GM23338 (cell line): ENCODE data around the gene HORMAD2. TPM values are rescaled to one million over a fixed set of nuclear protein-coding genes. Genes with fewer than 3 reads are reported as not detected.

Experiments used
- ATAC-seq: fragments of 200-7000 bp; cut with Tn5 transposase; 3 replicates; pipeline ENCODE4 v1.9.1; 2020
- DNase-seq: peaks from one replicate; pipeline ENCODE4 v3.0.0-alpha.2; 2015; ENCODE audit warnings: low spot score
- H2AFZ ChIP-seq: fragments of 200-600 bp; sonication (generic); 2 replicates; pipeline ENCODE4 v1.8.0; 2016; ENCODE audit warnings: antibody characterized with exemption, mild to moderate bottlenecking, moderate library complexity
- H3F3A ChIP-seq: fragments of 200-600 bp; sonication (generic); replicated peaks from 2 replicates; pipeline ENCODE4 v1.8.0; 2017; ENCODE audit warnings: antibody characterized with exemption, mixed run types, low read depth
- H3K27ac ChIP-seq: fragments of 200-600 bp; sonication (generic); 2 replicates; pipeline ENCODE4 v1.6.1; 2016; ENCODE audit warnings: low read depth
- H3K27me3 ChIP-seq: fragments of 200-600 bp; sonication (generic); 2 replicates; pipeline ENCODE4 v1.8.0; 2016; ENCODE audit warnings: mild to moderate bottlenecking, mixed run types, moderate library complexity; ENCODE audit not compliant: insufficient read depth
- H3K36me3 ChIP-seq: fragments of 200-600 bp; sonication (generic); 2 replicates; pipeline ENCODE4 v1.8.0; 2016; ENCODE audit warnings: mild to moderate bottlenecking; ENCODE audit not compliant: insufficient read depth
- H3K4me1 ChIP-seq: fragments of 200-600 bp; sonication (generic); 2 replicates; pipeline ENCODE4 v1.8.0; 2016; ENCODE audit warnings: mild to moderate bottlenecking, moderate library complexity; ENCODE audit not compliant: insufficient read depth
- H3K4me2 ChIP-seq: fragments of 200-600 bp; sonication (generic); 2 replicates; pipeline ENCODE4 v1.7.1; 2017; ENCODE audit warnings: mixed run types
- H3K4me3 ChIP-seq: fragments of 200-600 bp; sonication (generic); 2 replicates; pipeline ENCODE4 v1.6.1; 2016; ENCODE audit warnings: mixed run types
- H3K79me2 ChIP-seq: fragments of 200-600 bp; sonication (generic); replicated peaks from 2 replicates; pipeline ENCODE4 v1.8.0; 2017; ENCODE audit warnings: mild to moderate bottlenecking; ENCODE audit not compliant: insufficient read depth
- H3K9me2 ChIP-seq: fragments of 200-600 bp; sonication (generic); 2 replicates; pipeline ENCODE4 v1.8.0; 2017; ENCODE audit not compliant: insufficient read depth
- H4K20me1 ChIP-seq: fragments of 200-600 bp; sonication (generic); replicated peaks from 2 replicates; pipeline ENCODE4 v1.8.0; 2017; ENCODE audit warnings: mild to moderate bottlenecking; ENCODE audit not compliant: insufficient read depth
- H3K27ac Mint-ChIP-seq: 2 replicates; pipeline ENCODE4 v1.8.0; 2020; ENCODE audit warnings: inconsistent platforms, mild to moderate bottlenecking, moderate library complexity, mixed read lengths
- H3K27me3 Mint-ChIP-seq: 3 replicates; pipeline ENCODE4 v1.8.0; 2022; ENCODE audit warnings: low read depth, mild to moderate bottlenecking, moderate library complexity, mixed read lengths, inconsistent platforms; ENCODE audit not compliant: insufficient read depth, poor library complexity
- H3K36me3 Mint-ChIP-seq: 3 replicates; pipeline ENCODE4 v1.8.0; 2021; ENCODE audit warnings: low read depth, mild to moderate bottlenecking, inconsistent platforms, moderate library complexity, mixed read lengths
- H3K4me1 Mint-ChIP-seq: 3 replicates; pipeline ENCODE4 v1.8.0; 2020; ENCODE audit warnings: mild to moderate bottlenecking, inconsistent platforms, mixed read lengths
- H3K4me3 Mint-ChIP-seq: 3 replicates; pipeline ENCODE4 v1.8.0; 2021; ENCODE audit warnings: moderate library complexity, mild to moderate bottlenecking, inconsistent platforms, mixed read lengths
- H3K9me3 Mint-ChIP-seq: 3 replicates; pipeline ENCODE4 v1.8.0; 2020; ENCODE audit warnings: moderate library complexity, mild to moderate bottlenecking, inconsistent platforms, mixed read lengths
- CREB1 ChIP-seq: fragments of 250-450 bp; sonication (Bioruptor Pico); IDR thresholded peaks from 2 replicates; pipeline ENCODE4 v1.5.0; 2020; ENCODE audit warnings: low read depth, mild to moderate bottlenecking, moderate library complexity
- EZH2 ChIP-seq: fragments of 200-600 bp; sonication (generic); IDR thresholded peaks from one replicate; pipeline ENCODE4 v1.8.0; 2017; ENCODE audit warnings: antibody characterized with exemption, mild to moderate bottlenecking, low read depth; ENCODE audit not compliant: unreplicated experiment
- EZH2phosphoT487 ChIP-seq: fragments of 200-600 bp; sonication (generic); IDR thresholded peaks from one replicate; pipeline ENCODE4 v1.8.1; 2018; ENCODE audit warnings: antibody characterized with exemption; ENCODE audit not compliant: unreplicated experiment
- JUNB ChIP-seq: IDR thresholded peaks from one replicate; pipeline ENCODE4 v1.6.1; 2016; ENCODE audit warnings: antibody characterized with exemption; ENCODE audit not compliant: unreplicated experiment
- NANOG ChIP-seq: IDR thresholded peaks from 2 replicates; pipeline ENCODE4 v1.6.1; 2016; ENCODE audit warnings: antibody characterized with exemption, borderline replicate concordance
- POLR2AphosphoS5 ChIP-seq: IDR thresholded peaks from 2 replicates; pipeline ENCODE4 v1.6.1; 2016; ENCODE audit warnings: antibody characterized with exemption, low read depth
- STAT1 ChIP-seq: IDR thresholded peaks from one replicate; pipeline ENCODE4 v1.6.1; 2016; ENCODE audit warnings: antibody characterized with exemption; ENCODE audit not compliant: unreplicated experiment
- ZNF114 ChIP-seq: fragments of 250-450 bp; sonication (Bioruptor Pico); IDR thresholded peaks from 2 replicates; pipeline ENCODE4 v1.5.0; 2020; ENCODE audit warnings: mild to moderate bottlenecking, moderate library complexity
- ZNF331 ChIP-seq: fragments of 250-450 bp; sonication (Bioruptor Pico); IDR thresholded peaks from 2 replicates; pipeline ENCODE4 v1.5.0; 2020; ENCODE audit warnings: low read depth, mild to moderate bottlenecking, moderate library complexity
- polyA plus RNA-seq: library from polyadenylated mRNA; unstranded; fragments of >200 nt; fragmentation: Nextera tagmentation; extraction: Ambion mirVana; gene quantifications from 2 replicates; pipeline ENCODE4 v1.2.1, GENCODE V29; 2016
- total RNA-seq: library from RNA; depleted of rRNA; stranded (reverse); fragments of >200 nt; shearing (Covaris generic); gene quantifications from 2 replicates; pipeline ENCODE4 v1.2.3, GENCODE V29; 2014
- TF ChIP-seq, protein P1 (sequence below): IDR thresholded peaks from one replicate; pipeline ENCODE4 v1.6.1; 2018; ENCODE audit warnings: antibody characterized with exemption; ENCODE audit not compliant: unreplicated experiment
- TF ChIP-seq, protein P2 (sequence below), 2 experiments: fragments of 200-600 bp in 1 of 2; sonication (generic) in 1 of 2; conservative IDR thresholded peaks; 2 replicates each; pipeline versions ENCODE4 v1.5.1 to v1.6.1; 2016 to 2017; ENCODE audit warnings: antibody characterized with exemption in 2 of 2, low read depth in 2 of 2, mild to moderate bottlenecking in 2 of 2, moderate library complexity in 1 of 2
- TF ChIP-seq, protein P3 (sequence below): IDR thresholded peaks from 2 replicates; pipeline ENCODE4 v1.6.1; 2016; ENCODE audit warnings: antibody characterized with exemption

The HORMAD2 gene
- total and polyA plus RNA-seq, 2 experiments from 2014 or later, result 0.40 TPM; not detected in 1

GRCh38 chr22:30167296-30167695 lies 87.0 kb downstream of the HORMAD2 start:
- no peak overlapping the region for H3K27ac Mint-ChIP-seq
- no peak overlapping the region for H3K27ac ChIP-seq
- no peak for TF ChIP-seq JUNB
- TF ChIP-seq, protein P1, sequence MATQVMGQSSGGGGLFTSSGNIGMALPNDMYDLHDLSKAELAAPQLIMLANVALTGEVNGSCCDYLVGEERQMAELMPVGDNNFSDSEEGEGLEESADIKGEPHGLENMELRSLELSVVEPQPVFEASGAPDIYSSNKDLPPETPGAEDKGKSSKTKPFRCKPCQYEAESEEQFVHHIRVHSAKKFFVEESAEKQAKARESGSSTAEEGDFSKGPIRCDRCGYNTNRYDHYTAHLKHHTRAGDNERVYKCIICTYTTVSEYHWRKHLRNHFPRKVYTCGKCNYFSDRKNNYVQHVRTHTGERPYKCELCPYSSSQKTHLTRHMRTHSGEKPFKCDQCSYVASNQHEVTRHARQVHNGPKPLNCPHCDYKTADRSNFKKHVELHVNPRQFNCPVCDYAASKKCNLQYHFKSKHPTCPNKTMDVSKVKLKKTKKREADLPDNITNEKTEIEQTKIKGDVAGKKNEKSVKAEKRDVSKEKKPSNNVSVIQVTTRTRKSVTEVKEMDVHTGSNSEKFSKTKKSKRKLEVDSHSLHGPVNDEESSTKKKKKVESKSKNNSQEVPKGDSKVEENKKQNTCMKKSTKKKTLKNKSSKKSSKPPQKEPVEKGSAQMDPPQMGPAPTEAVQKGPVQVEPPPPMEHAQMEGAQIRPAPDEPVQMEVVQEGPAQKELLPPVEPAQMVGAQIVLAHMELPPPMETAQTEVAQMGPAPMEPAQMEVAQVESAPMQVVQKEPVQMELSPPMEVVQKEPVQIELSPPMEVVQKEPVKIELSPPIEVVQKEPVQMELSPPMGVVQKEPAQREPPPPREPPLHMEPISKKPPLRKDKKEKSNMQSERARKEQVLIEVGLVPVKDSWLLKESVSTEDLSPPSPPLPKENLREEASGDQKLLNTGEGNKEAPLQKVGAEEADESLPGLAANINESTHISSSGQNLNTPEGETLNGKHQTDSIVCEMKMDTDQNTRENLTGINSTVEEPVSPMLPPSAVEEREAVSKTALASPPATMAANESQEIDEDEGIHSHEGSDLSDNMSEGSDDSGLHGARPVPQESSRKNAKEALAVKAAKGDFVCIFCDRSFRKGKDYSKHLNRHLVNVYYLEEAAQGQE, result no peak
- TF ChIP-seq ZNF114 (CRISPR knock-in tag), result no peak
- TF ChIP-seq, protein P2, sequence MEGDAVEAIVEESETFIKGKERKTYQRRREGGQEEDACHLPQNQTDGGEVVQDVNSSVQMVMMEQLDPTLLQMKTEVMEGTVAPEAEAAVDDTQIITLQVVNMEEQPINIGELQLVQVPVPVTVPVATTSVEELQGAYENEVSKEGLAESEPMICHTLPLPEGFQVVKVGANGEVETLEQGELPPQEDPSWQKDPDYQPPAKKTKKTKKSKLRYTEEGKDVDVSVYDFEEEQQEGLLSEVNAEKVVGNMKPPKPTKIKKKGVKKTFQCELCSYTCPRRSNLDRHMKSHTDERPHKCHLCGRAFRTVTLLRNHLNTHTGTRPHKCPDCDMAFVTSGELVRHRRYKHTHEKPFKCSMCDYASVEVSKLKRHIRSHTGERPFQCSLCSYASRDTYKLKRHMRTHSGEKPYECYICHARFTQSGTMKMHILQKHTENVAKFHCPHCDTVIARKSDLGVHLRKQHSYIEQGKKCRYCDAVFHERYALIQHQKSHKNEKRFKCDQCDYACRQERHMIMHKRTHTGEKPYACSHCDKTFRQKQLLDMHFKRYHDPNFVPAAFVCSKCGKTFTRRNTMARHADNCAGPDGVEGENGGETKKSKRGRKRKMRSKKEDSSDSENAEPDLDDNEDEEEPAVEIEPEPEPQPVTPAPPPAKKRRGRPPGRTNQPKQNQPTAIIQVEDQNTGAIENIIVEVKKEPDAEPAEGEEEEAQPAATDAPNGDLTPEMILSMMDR (conservative IDR thresholded peaks at IDR 0.05; ENCODE audit: low read depth in 2 of 2), result no peak
- TF ChIP-seq ZNF331 (CRISPR knock-in tag), result no peak
- TF ChIP-seq POLR2AphosphoS5, result no peak
- ATAC-seq (no peak), DNase-seq (no peak)
- H2AFZ ChIP-seq, result no peak overlapping the region
- no peaks in the 10 kb centered on the region for H3K36me3 ChIP-seq
- H3K4me2 ChIP-seq, result no peak overlapping the region
- H4K20me1 ChIP-seq, result no peaks in the 10 kb centered on the region
- no peak overlapping the region for H3K4me3 ChIP-seq
- no peaks in the 10 kb centered on the region for H3K79me2 ChIP-seq
- no peaks in the 10 kb centered on the region for H3K9me3 Mint-ChIP-seq
- H3K27me3 ChIP-seq, result no peaks in the 10 kb centered on the region
- no peaks in the 10 kb centered on the region for H3K4me1 ChIP-seq
- H3K27me3 Mint-ChIP-seq, result no peaks in the 10 kb centered on the region
- no peaks in the 10 kb centered on the region; the same call in 1 of the 2 replicates for H3K9me2 ChIP-seq
- no peak overlapping the region for H3K4me3 Mint-ChIP-seq
- H3F3A ChIP-seq, result no peaks in the 10 kb centered on the region
- H3K4me1 Mint-ChIP-seq, result no peaks in the 10 kb centered on the region
- no peaks in the 10 kb centered on the region for H3K36me3 Mint-ChIP-seq

DNA sequence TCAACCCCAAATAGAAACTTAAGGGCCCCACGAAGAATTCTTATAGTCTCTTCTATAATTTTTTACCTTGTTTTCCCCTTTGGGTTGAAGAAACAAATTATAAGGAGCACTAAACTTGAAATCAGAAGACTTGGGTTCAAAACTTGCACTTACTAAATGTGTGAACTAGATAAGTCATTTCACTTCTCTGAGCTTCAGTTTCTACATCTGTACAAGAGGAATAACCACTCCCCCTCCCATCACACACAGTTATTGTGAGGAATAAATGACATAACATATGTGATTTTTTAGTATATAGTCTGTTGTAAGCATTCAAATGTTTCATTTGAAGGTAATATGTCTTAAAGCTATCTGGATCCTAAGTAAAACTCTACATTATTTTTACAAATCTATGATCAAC lies 87.5 kb downstream of the HORMAD2 start:
- no peaks in the 10 kb centered on the region for H3K9me3 Mint-ChIP-seq
- no peaks in the 10 kb centered on the region for H3F3A ChIP-seq
- H3K9me2 ChIP-seq, result no peaks in the 10 kb centered on the region; the same call in 1 of the 2 replicates
- ATAC-seq (no peak), DNase-seq (no peak)
- no peak overlapping the region for H3K4me3 ChIP-seq
- H3K4me1 Mint-ChIP-seq, result no peaks in the 10 kb centered on the region
- H3K4me1 ChIP-seq, result no peaks in the 10 kb centered on the region
- no peaks in the 10 kb centered on the region for H3K36me3 Mint-ChIP-seq
- no peaks in the 10 kb centered on the region for H3K36me3 ChIP-seq
- H3K4me2 ChIP-seq, result no peak overlapping the region
- H3K27ac ChIP-seq, result no peak overlapping the region
- no peak overlapping the region for H3K27ac Mint-ChIP-seq
- H3K27me3 ChIP-seq, result no peaks in the 10 kb centered on the region
- H3K79me2 ChIP-seq, result no peaks in the 10 kb centered on the region
- no peaks in the 10 kb centered on the region for H4K20me1 ChIP-seq
- H3K27me3 Mint-ChIP-seq, result peaks cover 2% of the 10 kb centered on the region
- H2AFZ ChIP-seq, result no peak overlapping the region
- H3K4me3 Mint-ChIP-seq, result no peak overlapping the region
- TF ChIP-seq, protein P1, result no peak
- TF ChIP-seq POLR2AphosphoS5, result no peak
- TF ChIP-seq EZH2phosphoT487, result no peak
- TF ChIP-seq ZNF114 (CRISPR knock-in tag), result no peak
- TF ChIP-seq CREB1 (CRISPR knock-in tag), result no peak
- TF ChIP-seq JUNB, result no peak
- no peak for TF ChIP-seq EZH2
- no peak for TF ChIP-seq STAT1
- no peak for TF ChIP-seq NANOG
- no peak for TF ChIP-seq ZNF331 (CRISPR knock-in tag)
- TF ChIP-seq, protein P2 (conservative IDR thresholded peaks at IDR 0.05; ENCODE audit: low read depth in 2 of 2), result no peak
- TF ChIP-seq, protein P3, sequence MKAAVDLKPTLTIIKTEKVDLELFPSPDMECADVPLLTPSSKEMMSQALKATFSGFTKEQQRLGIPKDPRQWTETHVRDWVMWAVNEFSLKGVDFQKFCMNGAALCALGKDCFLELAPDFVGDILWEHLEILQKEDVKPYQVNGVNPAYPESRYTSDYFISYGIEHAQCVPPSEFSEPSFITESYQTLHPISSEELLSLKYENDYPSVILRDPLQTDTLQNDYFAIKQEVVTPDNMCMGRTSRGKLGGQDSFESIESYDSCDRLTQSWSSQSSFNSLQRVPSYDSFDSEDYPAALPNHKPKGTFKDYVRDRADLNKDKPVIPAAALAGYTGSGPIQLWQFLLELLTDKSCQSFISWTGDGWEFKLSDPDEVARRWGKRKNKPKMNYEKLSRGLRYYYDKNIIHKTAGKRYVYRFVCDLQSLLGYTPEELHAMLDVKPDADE, result no peak
